Vagina (tissue), 2 donors: ENCODE measurements around the gene MTSS2. TPM values are rescaled to one million over a fixed set of nuclear protein-coding genes. Genes with fewer than 3 reads are reported as not detected.

Experiments
- DNase-seq, 2 donors: peaks; one replicate each; pipeline ENCODE4 v3.0.0-alpha.2; 2017; ENCODE audit errors: extremely low spot score in 2 of 2
- H3K27ac ChIP-seq: fragments of 200-600 bp; sonication (generic); one replicate; pipeline ENCODE4 v1.5.1; 2019
- H3K27me3 ChIP-seq: fragments of 200-600 bp; sonication (generic); one replicate; pipeline ENCODE4 v1.5.1; 2019
- H3K36me3 ChIP-seq, 2 donors: fragments of 200-600 bp; sonication (generic); one replicate each; pipeline ENCODE4 v1.5.1; 2017 to 2019
- H3K4me1 ChIP-seq: fragments of 200-600 bp; sonication (generic); one replicate; pipeline ENCODE4 v1.5.1; 2019
- H3K4me3 ChIP-seq, 2 donors: fragments of 200-600 bp; sonication (generic); 1 replicate in 1 of 2; 2 replicates in 1 of 2; pipeline ENCODE4 v1.5.1; 2016 to 2019
- H3K9me3 ChIP-seq: fragments of 200-600 bp; sonication (generic); one replicate; pipeline ENCODE4 v1.5.1; 2019
- CTCF ChIP-seq, 3 experiments: fragments of 450-650 bp in 2 of 3; fragments of 200-600 bp in 1 of 3; sonication (generic) in 1 of 3; IDR thresholded peaks; one replicate each; pipeline ENCODE4 v1.5.1; 2017 to 2019; ENCODE audit warnings: antibody characterized with exemption in 3 of 3, mild to moderate bottlenecking in 2 of 3, moderate library complexity in 2 of 3
- POLR2A ChIP-seq, 2 donors: fragments of 450-650 bp; IDR thresholded peaks; one replicate each; pipeline ENCODE4 v1.6.1; 2017; ENCODE audit warnings: antibody characterized with exemption in 2 of 2, mild to moderate bottlenecking in 2 of 2, moderate library complexity in 2 of 2
- POLR2AphosphoS5 ChIP-seq, 2 donors: sonication (generic); formaldehyde crosslinking; IDR thresholded peaks; one replicate each; pipeline ENCODE4 v1.9.0; 2017; ENCODE audit warnings: antibody characterized with exemption in 2 of 2, mild to moderate bottlenecking in 2 of 2, low read depth in 1 of 2; ENCODE audit not compliant: insufficient read depth in 1 of 2
- intact Hi-C: fragments of 100-400 bp; cut with DNase I; formaldehyde crosslinking; loops from one replicate; pipeline ENCODE4 v1.15.1; 2023
- total RNA-seq: library from RNA; depleted of rRNA; stranded (reverse); fragments of >200 nt; gene quantifications from one replicate; pipeline ENCODE4 v1.2.3, GENCODE V29; 2016

Gene MTSS2
- total RNA-seq, 1 donor from 2014 or later: 102 TPM

GRCh38 chr16:70696952-70697593 lies 11.2 kb upstream of the MTSS2 start:
- no peak overlapping the region for H3K4me3 ChIP-seq
- no peaks in the 10 kb centered on the region for H3K36me3 ChIP-seq
- intact Hi-C loops: no loop called here
- no peaks in the 10 kb centered on the region for H3K27me3 ChIP-seq
- peaks cover 100% of the 10 kb centered on the region for H3K4me1 ChIP-seq
- no peaks in the 10 kb centered on the region for H3K9me3 ChIP-seq
- TF ChIP-seq POLR2AphosphoS5 (IDR thresholded peaks at IDR 0.05; ENCODE audit: insufficient read depth in 1 of 2, low read depth in 1 of 2): peak; percentile 26 to 54
- TF ChIP-seq POLR2A (IDR thresholded peaks at IDR 0.05): no peak
- peak overlapping the region; percentile 94 for H3K27ac ChIP-seq
- DNase-seq: no peak

GRCh38 chr16:70696355-70696754 lies 10.5 kb upstream of the MTSS2 start:
- no peak overlapping the region for H3K4me3 ChIP-seq
- intact Hi-C loops: no loop called here
- H3K27me3 ChIP-seq: no peaks in the 10 kb centered on the region
- TF ChIP-seq POLR2A (IDR thresholded peaks at IDR 0.05): no peak
- TF ChIP-seq POLR2AphosphoS5 (IDR thresholded peaks at IDR 0.05; ENCODE audit: insufficient read depth in 1 of 2, low read depth in 1 of 2): no peak
- no peak for TF ChIP-seq CTCF (IDR thresholded peaks at IDR 0.05)
- H3K27ac ChIP-seq: peak overlapping the region; percentile 98
- DNase-seq: no peak
- no peaks in the 10 kb centered on the region for H3K36me3 ChIP-seq
- H3K9me3 ChIP-seq: no peaks in the 10 kb centered on the region
- H3K4me1 ChIP-seq: peaks cover 100% of the 10 kb centered on the region

GRCh38 chr16:70695331-70696070 lies 9.6 kb upstream of the MTSS2 start:
- H3K27me3 ChIP-seq: no peaks in the 10 kb centered on the region
- intact Hi-C loops: no loop called here
- H3K9me3 ChIP-seq: no peaks in the 10 kb centered on the region
- H3K4me1 ChIP-seq: peaks cover 100% of the 10 kb centered on the region
- DNase-seq: no peak
- no peaks in the 10 kb centered on the region for H3K36me3 ChIP-seq
- no peak for TF ChIP-seq CTCF (IDR thresholded peaks at IDR 0.05)
- no peak for TF ChIP-seq POLR2A (IDR thresholded peaks at IDR 0.05)
- peak in 1 of 2 donors; percentile 42 for TF ChIP-seq POLR2AphosphoS5 (IDR thresholded peaks at IDR 0.05; ENCODE audit: insufficient read depth in 1 of 2, low read depth in 1 of 2)
- H3K27ac ChIP-seq: peak overlapping the region; percentile 98
- H3K4me3 ChIP-seq: no peak overlapping the region

- Histone ChIP-seq H3K27me3 (no peaks in the 10 kb centered on the region), H3K27ac (peak overlapping the region; percentile 98), H3K9me3 (no peaks in the 10 kb centered on the region), H3K4me1 (peaks cover 100% of the 10 kb centered on the region), H3K4me3 (no peak overlapping the region), H3K36me3 (no peaks in the 10 kb centered on the region)
- intact Hi-C loops: no loop called here
- no peak for DNase-seq
- TF ChIP-seq POLR2A (IDR thresholded peaks at IDR 0.05): no peak
- no peak for TF ChIP-seq CTCF (IDR thresholded peaks at IDR 0.05)
- TF ChIP-seq POLR2AphosphoS5 (IDR thresholded peaks at IDR 0.05; ENCODE audit: insufficient read depth in 1 of 2, low read depth in 1 of 2): no peak
These were observed 9.0 kb upstream of the MTSS2 start for GRCh38 chr16:70694868-70695218.

GRCh38 chr16:70694088-70694867 lies 8.4 kb upstream of the MTSS2 start:
- Histone ChIP-seq H3K4me3 (no peak overlapping the region), H3K4me1 (peaks cover 100% of the 10 kb centered on the region), H3K27ac (peak overlapping the region; percentile 98), H3K9me3 (no peaks in the 10 kb centered on the region), H3K36me3 (no peaks in the 10 kb centered on the region), H3K27me3 (no peaks in the 10 kb centered on the region)
- no peak for DNase-seq
- TF ChIP-seq POLR2AphosphoS5 (IDR thresholded peaks at IDR 0.05; ENCODE audit: insufficient read depth in 1 of 2, low read depth in 1 of 2) (no peak), CTCF (IDR thresholded peaks at IDR 0.05) (no peak), POLR2A (IDR thresholded peaks at IDR 0.05) (no peak)
- intact Hi-C loops: no loop called here
